ENCODE measurements around the gene CDC20B.

Gene CDC20B

GRCh38 chr5:55063899-55064298, 109.1 kb downstream of the CDC20B start:
- Histone ChIP-seq H3K4me3 (no peak overlapping the region), H3K27ac (no peak overlapping the region)
- DNase-seq (ENCODE audit: low spot score), result no peak
- TF ChIP-seq, protein P1, sequence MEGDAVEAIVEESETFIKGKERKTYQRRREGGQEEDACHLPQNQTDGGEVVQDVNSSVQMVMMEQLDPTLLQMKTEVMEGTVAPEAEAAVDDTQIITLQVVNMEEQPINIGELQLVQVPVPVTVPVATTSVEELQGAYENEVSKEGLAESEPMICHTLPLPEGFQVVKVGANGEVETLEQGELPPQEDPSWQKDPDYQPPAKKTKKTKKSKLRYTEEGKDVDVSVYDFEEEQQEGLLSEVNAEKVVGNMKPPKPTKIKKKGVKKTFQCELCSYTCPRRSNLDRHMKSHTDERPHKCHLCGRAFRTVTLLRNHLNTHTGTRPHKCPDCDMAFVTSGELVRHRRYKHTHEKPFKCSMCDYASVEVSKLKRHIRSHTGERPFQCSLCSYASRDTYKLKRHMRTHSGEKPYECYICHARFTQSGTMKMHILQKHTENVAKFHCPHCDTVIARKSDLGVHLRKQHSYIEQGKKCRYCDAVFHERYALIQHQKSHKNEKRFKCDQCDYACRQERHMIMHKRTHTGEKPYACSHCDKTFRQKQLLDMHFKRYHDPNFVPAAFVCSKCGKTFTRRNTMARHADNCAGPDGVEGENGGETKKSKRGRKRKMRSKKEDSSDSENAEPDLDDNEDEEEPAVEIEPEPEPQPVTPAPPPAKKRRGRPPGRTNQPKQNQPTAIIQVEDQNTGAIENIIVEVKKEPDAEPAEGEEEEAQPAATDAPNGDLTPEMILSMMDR (IDR thresholded peaks at IDR 0.05), result no peak

DNA sequence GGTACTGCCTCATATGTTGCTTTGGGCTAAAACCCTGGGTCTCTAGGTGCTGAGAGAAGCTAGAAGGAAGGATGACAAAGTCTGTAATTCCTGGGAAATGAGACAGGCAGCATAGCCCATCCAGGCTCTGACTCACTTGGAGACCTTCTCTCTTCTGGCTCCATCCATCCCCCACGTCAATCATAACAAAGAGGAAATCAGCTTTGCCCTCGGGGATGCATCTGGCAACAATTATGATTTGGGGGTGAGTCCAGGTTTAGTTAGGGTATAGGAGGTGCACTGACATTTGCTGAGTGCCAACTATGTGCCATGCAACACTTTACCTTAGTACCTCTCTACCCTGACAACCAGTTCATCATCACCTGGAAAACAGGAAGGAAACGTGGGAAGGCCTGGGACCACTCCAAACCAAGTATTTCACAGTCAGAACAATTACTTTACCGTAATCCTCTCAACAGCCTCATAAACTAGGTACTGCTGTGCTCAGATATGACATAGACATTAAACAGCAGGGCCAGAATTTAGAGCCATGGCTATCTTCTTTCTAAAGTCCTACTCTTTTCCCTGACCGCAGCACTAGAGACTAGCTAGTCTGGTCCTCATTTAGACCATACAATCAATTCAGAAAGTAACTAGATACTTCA, 109.6 kb downstream of the CDC20B start:
- Histone ChIP-seq H3K27ac (no peak overlapping the region), H3K4me3 (no peak overlapping the region)
- no peak for DNase-seq (ENCODE audit: low spot score)
- TF ChIP-seq, protein P1 (IDR thresholded peaks at IDR 0.05), result no peak

Data from coronary artery (tissue), 2 donors.